ENCODE results near the gene ANO1. TPM values are rescaled to one million over a fixed set of nuclear protein-coding genes. Genes with fewer than 3 reads are reported as not detected.
"Not testable (repeated sequence)": the region's sequence is repeated elsewhere in the genome, so short reads cannot be mapped to it uniquely, and the experiment has no call there.

ANO1 gene
- total RNA-seq, result 0.44 TPM in 1 of 2 replicates, not detected in the other

GRCh38 chr11:70078095-70078780 is at the start of gene ANO1:
TSS of gene ANO1 (plus strand) at chr11:70078317. CDS start at chr11:70078607, 290 bp downstream.
- peak; percentile 14 to 37 for DNase-seq (ENCODE audit: low read depth in 2 of 2)

- no peak for DNase-seq (ENCODE audit: low read depth in 2 of 2)
Measured at GRCh38 chr11:70029115-70029860, 48.8 kb upstream of the ANO1 start.

GRCh38 chr11:70029861-70030380 is 48.2 kb upstream of the ANO1 start:
- no peak for DNase-seq (ENCODE audit: low read depth in 2 of 2)

DNA sequence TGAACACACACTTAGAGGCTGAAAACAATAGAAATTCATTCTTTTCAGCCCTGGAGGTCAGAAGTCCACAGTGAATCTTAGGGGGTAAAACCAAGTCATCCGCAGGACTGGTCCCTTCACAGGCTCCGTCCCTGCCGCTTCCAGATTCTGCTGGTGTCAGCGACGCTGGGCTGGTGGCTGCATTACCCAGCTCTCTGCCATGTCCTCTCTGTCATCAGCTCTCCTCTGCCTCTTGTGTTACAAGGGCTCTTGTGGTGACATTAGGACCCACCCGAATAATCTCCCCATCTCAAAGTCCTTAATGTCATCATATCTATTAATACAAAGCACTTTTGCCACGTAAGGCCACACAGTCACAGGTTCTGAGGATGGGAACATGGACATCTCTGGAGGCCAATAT is 47.7 kb upstream of the ANO1 start:
- DNase-seq (ENCODE audit: low read depth in 2 of 2), result no peak

GRCh38 chr11:70031631-70032469 is 46.3 kb upstream of the ANO1 start:
- DNase-seq (ENCODE audit: low read depth in 2 of 2), result no peak

- DNase-seq (ENCODE audit: low read depth in 2 of 2), result no peak
Measured at GRCh38 chr11:70032470-70032795, 45.7 kb upstream of the ANO1 start.

DNA sequence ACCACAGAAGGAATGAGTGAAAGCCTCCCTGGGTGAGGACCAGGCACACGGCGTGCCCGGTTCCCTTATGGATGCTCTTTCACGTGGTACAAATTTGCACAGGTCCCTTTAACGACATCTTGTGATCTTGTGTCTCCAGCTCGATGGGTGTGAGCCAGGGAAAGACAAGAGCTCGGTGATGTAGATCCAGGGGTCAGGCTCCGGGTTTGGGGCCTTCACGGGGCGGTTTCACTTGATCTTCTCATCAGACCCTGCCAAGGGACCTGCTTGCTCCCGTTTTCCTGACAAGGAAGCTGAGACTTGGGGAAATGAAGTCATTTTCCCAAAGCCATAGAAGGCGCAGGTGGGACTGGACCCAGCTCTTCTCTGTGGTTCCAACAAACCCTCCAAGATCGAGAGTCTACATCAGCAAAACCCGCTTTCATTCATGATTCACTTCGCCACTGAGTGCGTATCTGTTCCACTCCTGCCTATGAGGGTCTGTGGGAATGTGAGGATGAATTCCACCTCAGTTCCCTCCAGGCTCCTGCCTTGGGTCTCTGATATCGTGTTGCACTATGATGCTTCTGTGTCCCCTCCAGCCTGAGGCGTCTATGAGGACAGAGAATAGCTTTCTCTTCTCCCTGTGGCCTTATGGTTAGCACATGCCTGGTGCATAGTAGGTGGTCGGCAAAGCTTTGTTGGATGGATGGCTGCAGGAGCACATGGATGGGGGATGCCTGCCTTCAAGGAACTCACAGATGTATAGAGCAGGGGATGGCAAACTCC is 45.0 kb upstream of the ANO1 start:
- no peak for DNase-seq (ENCODE audit: low read depth in 2 of 2)

- no peak for DNase-seq (ENCODE audit: low read depth in 2 of 2)
Measured at GRCh38 chr11:70033711-70034070, 44.4 kb upstream of the ANO1 start.

- DNase-seq (ENCODE audit: low read depth in 2 of 2), result no peak
Measured at GRCh38 chr11:70034740-70035365, 43.3 kb upstream of the ANO1 start.

DNA sequence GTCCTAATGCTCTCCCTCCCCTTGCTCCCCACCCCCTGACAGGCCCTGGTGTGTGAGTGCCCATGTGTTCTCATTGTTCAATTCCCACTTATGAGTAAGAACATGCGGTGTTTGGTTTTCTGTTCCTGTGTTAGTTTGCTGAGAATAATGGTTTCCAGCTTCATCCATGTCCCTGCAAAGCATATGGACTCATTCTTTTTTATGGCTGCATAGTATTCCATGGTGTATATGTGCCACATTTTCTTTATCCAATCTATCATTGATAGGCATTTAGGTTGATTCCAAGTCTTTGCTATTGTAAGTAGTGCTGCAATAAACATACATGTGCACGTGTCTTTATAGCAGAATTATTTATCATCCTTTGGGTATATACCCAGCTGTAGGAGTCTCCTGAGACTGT is 42.5 kb upstream of the ANO1 start:
- DNase-seq (ENCODE audit: low read depth in 2 of 2), result not testable (repeated sequence)

DNA sequence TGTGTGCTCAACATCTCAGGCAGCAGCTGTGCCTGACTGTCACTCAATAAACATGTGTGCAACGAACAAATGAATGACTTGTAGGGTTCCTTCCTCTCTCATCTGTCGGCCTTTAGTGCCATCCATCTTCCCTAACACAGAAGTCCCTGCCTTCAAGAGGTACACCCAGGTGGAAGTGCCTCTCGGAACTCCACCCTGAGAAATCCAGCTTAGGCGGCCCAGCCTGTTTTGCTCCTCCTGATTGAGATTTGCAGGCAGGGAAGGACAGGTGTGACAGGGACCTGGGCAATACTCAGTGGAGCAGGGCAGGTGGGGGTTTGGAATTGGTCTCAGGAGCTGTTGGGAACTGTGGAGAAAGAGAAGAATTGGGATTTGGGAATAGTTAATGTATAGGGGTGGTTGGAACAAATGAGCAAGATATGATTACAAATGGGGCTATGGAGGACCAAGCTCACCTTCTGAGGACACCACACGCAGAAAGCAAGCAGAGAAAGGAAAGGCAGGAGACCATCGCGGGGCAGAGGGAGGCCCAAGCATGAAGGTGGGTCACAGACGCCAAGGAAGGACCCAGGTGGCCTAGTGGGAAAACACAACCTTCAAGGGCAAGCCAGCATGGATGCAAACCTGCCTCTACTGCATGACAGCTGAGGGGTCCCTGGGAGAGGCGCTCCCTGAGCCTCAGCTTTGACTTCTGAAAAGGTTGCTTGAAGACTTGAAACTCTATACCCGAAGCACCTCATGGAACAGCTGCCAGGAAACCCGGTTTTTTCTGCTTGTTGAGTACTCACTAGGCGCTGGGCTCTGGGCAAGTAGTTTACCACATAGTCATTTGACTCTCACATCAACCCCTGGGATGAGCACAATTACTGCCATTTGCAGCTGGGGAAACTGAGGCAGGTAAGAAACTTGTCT is 40.9 kb upstream of the ANO1 start:
- DNase-seq (ENCODE audit: low read depth in 2 of 2), result no peak

- no peak for DNase-seq (ENCODE audit: low read depth in 2 of 2)
Measured at GRCh38 chr11:70038034-70038834, 39.9 kb upstream of the ANO1 start.

DNA sequence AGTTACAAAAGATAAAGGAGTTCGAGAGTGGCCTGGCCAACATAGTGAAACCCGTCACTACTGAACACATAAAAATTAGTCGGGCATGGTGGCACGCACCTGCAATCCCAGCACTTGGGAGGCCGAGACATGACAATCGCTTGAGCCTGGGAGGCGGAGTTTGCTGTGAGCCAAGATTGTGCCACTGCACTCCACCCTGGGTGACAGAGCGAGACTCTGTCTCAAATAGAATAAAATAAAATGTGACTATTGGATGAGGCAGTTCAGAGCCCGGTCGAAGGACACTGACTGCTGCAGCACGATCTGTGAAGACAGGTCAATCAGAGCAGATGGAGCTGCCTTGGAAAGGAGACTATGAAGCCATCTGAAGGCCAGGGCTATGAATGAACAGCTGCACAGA is 37.7 kb upstream of the ANO1 start:
- DNase-seq (ENCODE audit: low read depth in 2 of 2), result no peak

DNA sequence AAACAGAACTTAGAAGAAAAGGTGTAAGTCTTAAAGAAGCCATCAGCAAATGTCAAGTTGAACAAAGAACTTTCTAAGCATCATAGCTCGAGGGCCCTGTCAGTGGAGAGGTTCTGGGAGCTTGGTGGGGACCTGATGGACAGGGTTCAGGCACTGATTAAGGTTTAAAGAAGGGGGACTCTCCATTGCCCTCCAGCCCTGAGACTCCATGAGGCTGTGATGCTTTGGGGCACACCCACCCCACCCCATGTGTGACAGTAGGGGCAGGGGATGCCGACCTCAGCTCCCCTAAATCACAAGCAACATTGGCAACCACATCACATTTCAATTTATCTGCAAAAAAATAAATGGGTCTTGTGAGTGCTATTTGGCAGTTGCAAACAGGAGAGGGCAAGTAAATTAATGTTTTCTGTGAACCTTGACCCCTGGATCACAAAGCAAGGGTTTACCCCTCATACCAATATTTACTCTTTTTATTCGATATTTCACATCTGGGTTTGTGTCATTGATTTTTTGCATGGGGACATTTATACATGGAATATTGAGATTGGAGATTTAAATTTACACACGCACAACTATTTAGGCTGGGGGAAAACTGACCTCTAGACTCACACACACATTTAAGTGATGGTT is 37.1 kb upstream of the ANO1 start:
- DNase-seq (ENCODE audit: low read depth in 2 of 2), result no peak

DNA sequence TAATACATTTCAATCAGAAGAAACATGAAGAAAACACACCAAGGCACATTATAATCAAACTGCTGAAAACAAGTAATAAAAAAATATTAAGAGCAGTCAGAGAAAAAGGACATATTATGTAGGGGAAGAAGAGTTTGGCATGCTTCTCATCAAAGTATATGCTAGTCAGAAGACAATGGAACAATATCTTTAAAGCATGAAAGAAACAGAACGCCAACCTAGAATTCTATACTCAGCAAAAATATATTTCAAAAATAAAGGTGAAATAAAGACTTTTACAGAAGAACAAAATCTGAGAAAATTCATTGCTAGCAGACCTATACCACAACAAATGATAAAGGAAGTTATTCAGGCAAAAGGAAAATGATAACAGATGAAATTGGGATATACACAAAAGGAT is 34.6 kb upstream of the ANO1 start:
- DNase-seq (ENCODE audit: low read depth in 2 of 2), result no peak

DNA sequence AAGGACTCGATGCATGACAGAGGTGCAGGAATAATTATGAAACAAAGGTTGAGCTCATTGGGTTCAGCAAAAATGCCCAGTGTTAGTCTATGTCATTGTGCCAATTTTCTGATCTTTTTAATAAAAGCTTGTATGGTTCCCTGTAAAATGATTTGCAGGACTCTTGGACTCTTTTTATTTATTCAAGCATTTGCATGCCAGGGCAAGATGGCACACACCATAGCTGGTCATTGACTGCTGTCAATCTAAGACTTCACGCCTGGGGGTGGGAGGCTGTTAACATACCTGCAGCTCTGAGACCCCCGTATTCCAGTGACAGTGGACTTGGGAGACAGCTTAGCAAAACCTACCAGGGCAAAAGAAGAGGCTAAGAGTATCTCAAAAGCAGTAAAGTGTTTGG is 32.0 kb upstream of the ANO1 start:
- DNase-seq (ENCODE audit: low read depth in 2 of 2), result no peak

GRCh38 chr11:70048279-70049024 is 29.7 kb upstream of the ANO1 start:
- DNase-seq (ENCODE audit: low read depth in 2 of 2), result peak in 1 of 2 donors; percentile 5

DNA sequence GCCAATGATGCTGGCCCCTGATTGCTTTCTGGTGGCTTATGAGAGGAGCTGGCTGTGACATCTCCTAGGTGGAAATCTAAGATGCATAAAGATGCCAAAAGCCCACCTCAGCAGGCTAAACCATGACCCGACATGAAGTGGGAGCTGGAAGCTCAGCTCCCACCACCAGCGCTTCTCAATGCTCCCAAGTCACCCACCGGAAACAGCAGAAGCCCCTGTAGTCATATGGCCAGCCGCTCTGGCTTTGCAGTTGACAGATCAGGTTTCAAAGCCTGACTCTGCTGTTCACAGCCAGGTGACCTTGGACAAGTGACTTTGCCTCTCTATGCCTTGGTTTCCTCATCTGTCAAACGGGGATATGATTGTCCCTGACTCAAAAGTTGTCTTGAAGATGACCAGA is 29.1 kb upstream of the ANO1 start:
- DNase-seq (ENCODE audit: low read depth in 2 of 2), result no peak
